ENCODE results near the gene SLC6A12. TPM values are rescaled to one million over a fixed set of nuclear protein-coding genes. Genes with fewer than 3 reads are reported as not detected.

SLC6A12 gene
- total and polyA plus RNA-seq, 2 donors from 2014 or later, result 45.6 to 130 TPM

- intact Hi-C loops (cut with DNase I), result no loop called here
- no peak for DNase-seq
- peak overlapping the region in 1 of 2 donors; percentile 11 for H3K27ac ChIP-seq (ENCODE audit: low read depth in 2 of 2, low read length in 2 of 2)
- H3K4me1 ChIP-seq (ENCODE audit: control insufficient read depth in 2 of 3, insufficient read depth in 2 of 3, low read depth in 1 of 3, low read length in 3 of 3), result peaks cover 3 to 26% (median 17%) of the 10 kb centered on the region in 3 donors
- H3K27me3 ChIP-seq (ENCODE audit: control insufficient read depth, insufficient read depth, low read length), result no peaks in the 10 kb centered on the region
- H3K9ac ChIP-seq (ENCODE audit: low read length in 3 of 3), result no peak overlapping the region
- H3K9me3 ChIP-seq (ENCODE audit: control insufficient read depth in 2 of 3, insufficient read depth in 1 of 3, low read length in 3 of 3), result no peaks in the 10 kb centered on the region
- FAIRE-seq, result no peak
- H3K36me3 ChIP-seq (ENCODE audit: control insufficient read depth in 2 of 3, insufficient read depth in 3 of 3, low read length in 3 of 3), result no peaks in the 10 kb centered on the region
- TF ChIP-seq CTCF (IDR thresholded peaks at IDR 0.05; ENCODE audit: borderline replicate concordance, extremely low read depth, insufficient read depth), result no peak
- no peak overlapping the region for H3K4me3 ChIP-seq (ENCODE audit: low read length in 3 of 3)
These were observed 31.5 kb downstream of the SLC6A12 start for GRCh38 chr12:182381-182892.

- H3K9ac ChIP-seq (ENCODE audit: low read length in 3 of 3), result no peak overlapping the region
- DNase-seq (peak in 1 of 5 donors; percentile 51), FAIRE-seq (no peak)
- H3K4me3 ChIP-seq (ENCODE audit: low read length in 3 of 3), result no peak overlapping the region
- H3K27me3 ChIP-seq (ENCODE audit: control insufficient read depth, insufficient read depth, low read length), result no peaks in the 10 kb centered on the region
- peaks cover 3 to 31% (median 18%) of the 10 kb centered on the region in 3 donors for H3K4me1 ChIP-seq (ENCODE audit: control insufficient read depth in 2 of 3, insufficient read depth in 2 of 3, low read depth in 1 of 3, low read length in 3 of 3)
- no peak for TF ChIP-seq CTCF (IDR thresholded peaks at IDR 0.05; ENCODE audit: borderline replicate concordance, extremely low read depth, insufficient read depth)
- H3K9me3 ChIP-seq (ENCODE audit: control insufficient read depth in 2 of 3, insufficient read depth in 1 of 3, low read length in 3 of 3), result no peaks in the 10 kb centered on the region
- intact Hi-C loops (cut with DNase I), result no loop called here
- peak overlapping the region in 1 of 2 donors; percentile 11 for H3K27ac ChIP-seq (ENCODE audit: low read depth in 2 of 2, low read length in 2 of 2)
- H3K36me3 ChIP-seq (ENCODE audit: control insufficient read depth in 2 of 3, insufficient read depth in 3 of 3, low read length in 3 of 3), result no peaks in the 10 kb centered on the region
These were observed 32.0 kb downstream of the SLC6A12 start for GRCh38 chr12:181921-182320.

GRCh38 chr12:180445-180844, 33.5 kb downstream of the SLC6A12 start:
- intact Hi-C loops (cut with DNase I), result no loop called here
- H3K9me3 ChIP-seq (ENCODE audit: control insufficient read depth in 2 of 3, insufficient read depth in 1 of 3, low read length in 3 of 3), result no peaks in the 10 kb centered on the region
- H3K27me3 ChIP-seq (ENCODE audit: control insufficient read depth, insufficient read depth, low read length), result no peaks in the 10 kb centered on the region
- no peak for TF ChIP-seq CTCF (IDR thresholded peaks at IDR 0.05; ENCODE audit: borderline replicate concordance, extremely low read depth, insufficient read depth)
- H3K4me3 ChIP-seq (ENCODE audit: low read length in 3 of 3), result no peak overlapping the region
- FAIRE-seq (no peak), DNase-seq (peak in 1 of 5 donors; percentile 77)
- no peaks in the 10 kb centered on the region for H3K36me3 ChIP-seq (ENCODE audit: control insufficient read depth in 2 of 3, insufficient read depth in 3 of 3, low read length in 3 of 3)
- H3K27ac ChIP-seq (ENCODE audit: low read depth in 2 of 2, low read length in 2 of 2), result no peak overlapping the region
- H3K9ac ChIP-seq (ENCODE audit: low read length in 3 of 3), result no peak overlapping the region
- peaks cover 3 to 43% (median 29%) of the 10 kb centered on the region in 3 donors for H3K4me1 ChIP-seq (ENCODE audit: control insufficient read depth in 2 of 3, insufficient read depth in 2 of 3, low read depth in 1 of 3, low read length in 3 of 3)

- Histone ChIP-seq H3K9me3 (ENCODE audit: control insufficient read depth in 2 of 3, insufficient read depth in 1 of 3, low read length in 3 of 3) (no peaks in the 10 kb centered on the region), H3K36me3 (ENCODE audit: control insufficient read depth in 2 of 3, insufficient read depth in 3 of 3, low read length in 3 of 3) (no peaks in the 10 kb centered on the region), H3K4me1 (ENCODE audit: control insufficient read depth in 2 of 3, insufficient read depth in 2 of 3, low read depth in 1 of 3, low read length in 3 of 3) (peaks cover 3 to 46% (median 29%) of the 10 kb centered on the region in 3 donors), H3K27ac (ENCODE audit: low read depth in 2 of 2, low read length in 2 of 2) (no peak overlapping the region), H3K4me3 (ENCODE audit: low read length in 3 of 3) (no peak overlapping the region), H3K9ac (ENCODE audit: low read length in 3 of 3) (no peak overlapping the region), H3K27me3 (ENCODE audit: control insufficient read depth, insufficient read depth, low read length) (no peaks in the 10 kb centered on the region)
- no peak for FAIRE-seq
- no peak for TF ChIP-seq CTCF (IDR thresholded peaks at IDR 0.05; ENCODE audit: borderline replicate concordance, extremely low read depth, insufficient read depth)
- intact Hi-C loops (cut with DNase I), result no loop called here
- no peak for DNase-seq
These were observed 34.1 kb downstream of the SLC6A12 start for GRCh38 chr12:179885-180284.
